Activated CD8-positive, alpha-beta T cell treated with anti-CD3 and anti-CD28 coated beads for 36 hours (primary cell): ENCODE measurements around the gene PDE6A. TPM values are rescaled to one million over a fixed set of nuclear protein-coding genes. Genes with fewer than 3 reads are reported as not detected.

Source experiments
- ATAC-seq: fragments of 200-7000 bp; cut with Tn5 transposase; one replicate; pipeline ENCODE4 v1.10.0; 2021; ENCODE audit warnings: mild to moderate bottlenecking, moderate library complexity
- CTCF ChIA-PET: fragments of 350-600 bp; sonication (Branson Sonifier 250); formaldehyde crosslinking; loops from one replicate; lab custom pipeline; 2021; ENCODE audit warnings: antibody characterized with exemption; lab: Charles Lee
- POLR2A ChIA-PET: fragments of 350-600 bp; sonication (Branson Sonifier 250); formaldehyde crosslinking; loops from one replicate; lab custom pipeline; 2021; ENCODE audit warnings: antibody characterized with exemption; lab: Charles Lee
- DNase-seq: peaks from one replicate; pipeline ENCODE4 v3.0.0-alpha.2; 2020
- H3K27ac Mint-ChIP-seq: one replicate; pipeline ENCODE4 v1.8.0; 2021; ENCODE audit warnings: mild to moderate bottlenecking, mixed read lengths
- H3K27me3 Mint-ChIP-seq: one replicate; pipeline ENCODE4 v1.8.0; 2021; ENCODE audit warnings: mixed read lengths
- H3K36me3 Mint-ChIP-seq: one replicate; pipeline ENCODE4 v1.8.0; 2021; ENCODE audit warnings: low read depth, mixed read lengths
- H3K4me1 Mint-ChIP-seq: one replicate; pipeline ENCODE4 v1.8.0; 2021; ENCODE audit warnings: low read depth, mixed read lengths
- H3K4me3 Mint-ChIP-seq: one replicate; pipeline ENCODE4 v1.8.0; 2021; ENCODE audit warnings: mild to moderate bottlenecking, moderate library complexity, mixed read lengths
- H3K9me3 Mint-ChIP-seq: one replicate; pipeline ENCODE4 v1.8.0; 2021; ENCODE audit warnings: mixed read lengths
- intact Hi-C: fragments of 100-400 bp; cut with micrococcal nuclease; formaldehyde crosslinking; loops from one replicate; pipeline ENCODE4 v1.10.0; 2022
- total RNA-seq, 2 experiments: library from RNA; stranded (reverse); gene quantifications; one replicate each; pipeline ENCODE4 v1.2.3, GENCODE V29; 2021
- TF ChIP-seq, protein P1 (sequence below): fragments of 200-600 bp; IDR thresholded peaks from one replicate; pipeline ENCODE4 v1.8.0; 2022; ENCODE audit warnings: antibody characterized with exemption, mild to moderate bottlenecking

The PDE6A gene
- total RNA-seq, 2 experiments from 2014 or later = not detected

DNA sequence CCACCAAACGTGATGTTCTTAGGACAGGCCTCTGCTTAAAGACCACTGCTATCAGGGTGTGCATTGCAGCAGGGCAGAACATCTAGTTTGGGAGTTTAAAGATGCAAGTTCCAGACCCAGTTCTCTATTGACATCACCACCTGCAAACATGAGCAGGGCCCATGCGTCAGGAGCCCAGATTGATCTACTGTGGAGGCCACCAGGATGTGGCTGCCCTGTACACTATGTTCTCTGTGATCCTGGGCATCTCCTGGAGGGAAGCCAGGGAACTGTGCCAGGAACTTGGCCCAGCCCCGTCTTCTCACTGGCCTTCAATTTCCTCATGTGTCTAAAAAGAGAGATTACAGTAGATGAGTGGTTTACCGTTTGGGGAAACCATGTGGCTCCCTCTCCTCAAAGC is 87.1 kb downstream of the PDE6A start:
- Mint-ChIP-seq H3K36me3 (peaks cover 2% of the 10 kb centered on the region), H3K27me3 (no peaks in the 10 kb centered on the region), H3K27ac (no peak overlapping the region), H3K9me3 (no peaks in the 10 kb centered on the region), H3K4me1 (peaks cover 14% of the 10 kb centered on the region), H3K4me3 (no peak overlapping the region)
- TF ChIP-seq, protein P1, sequence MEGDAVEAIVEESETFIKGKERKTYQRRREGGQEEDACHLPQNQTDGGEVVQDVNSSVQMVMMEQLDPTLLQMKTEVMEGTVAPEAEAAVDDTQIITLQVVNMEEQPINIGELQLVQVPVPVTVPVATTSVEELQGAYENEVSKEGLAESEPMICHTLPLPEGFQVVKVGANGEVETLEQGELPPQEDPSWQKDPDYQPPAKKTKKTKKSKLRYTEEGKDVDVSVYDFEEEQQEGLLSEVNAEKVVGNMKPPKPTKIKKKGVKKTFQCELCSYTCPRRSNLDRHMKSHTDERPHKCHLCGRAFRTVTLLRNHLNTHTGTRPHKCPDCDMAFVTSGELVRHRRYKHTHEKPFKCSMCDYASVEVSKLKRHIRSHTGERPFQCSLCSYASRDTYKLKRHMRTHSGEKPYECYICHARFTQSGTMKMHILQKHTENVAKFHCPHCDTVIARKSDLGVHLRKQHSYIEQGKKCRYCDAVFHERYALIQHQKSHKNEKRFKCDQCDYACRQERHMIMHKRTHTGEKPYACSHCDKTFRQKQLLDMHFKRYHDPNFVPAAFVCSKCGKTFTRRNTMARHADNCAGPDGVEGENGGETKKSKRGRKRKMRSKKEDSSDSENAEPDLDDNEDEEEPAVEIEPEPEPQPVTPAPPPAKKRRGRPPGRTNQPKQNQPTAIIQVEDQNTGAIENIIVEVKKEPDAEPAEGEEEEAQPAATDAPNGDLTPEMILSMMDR = no peak
- DNase-seq (no peak), ATAC-seq (no peak)
- ChIA-PET POLR2A (no interaction called here), CTCF (interaction anchor here (1.0 to 1.4 kb wide), 4 partner anchors 12 to 221 kb away, joined by 3 to 5 read pairs (median 4); no protein-coding TSS in a partner anchor)
- intact Hi-C loops = no loop called here

- TF ChIP-seq, protein P1 = no peak
- peaks cover 2% of the 10 kb centered on the region for H3K36me3 Mint-ChIP-seq
- CTCF ChIA-PET = interaction anchor here (1.2 to 1.6 kb wide), 4 partner anchors 135 to 219 kb away, joined by 3 to 4 read pairs (median 4); no protein-coding TSS in a partner anchor
- H3K4me3 Mint-ChIP-seq = no peak overlapping the region
- no peak for ATAC-seq
- no peak for DNase-seq
- intact Hi-C loops = no loop called here
- no peak overlapping the region for H3K27ac Mint-ChIP-seq
- H3K4me1 Mint-ChIP-seq = no peaks in the 10 kb centered on the region
- POLR2A ChIA-PET = no interaction called here
- H3K27me3 Mint-ChIP-seq = no peaks in the 10 kb centered on the region
- no peaks in the 10 kb centered on the region for H3K9me3 Mint-ChIP-seq
Observed at GRCh38 chr5:149855366-149855765, 89.2 kb downstream of the PDE6A start.

- ATAC-seq = no peak
- H3K27me3 Mint-ChIP-seq = no peaks in the 10 kb centered on the region
- no peak for DNase-seq
- TF ChIP-seq, protein P1 = no peak
- no peaks in the 10 kb centered on the region for H3K4me1 Mint-ChIP-seq
- no peak overlapping the region for H3K27ac Mint-ChIP-seq
- intact Hi-C loops = no loop called here
- ChIA-PET POLR2A (no interaction called here), CTCF (interaction anchor here (1.2 to 12.2 kb wide), 7 partner anchors 10 to 218 kb away, joined by 3 to 152 read pairs (median 4); no protein-coding TSS in a partner anchor)
- peaks cover 2% of the 10 kb centered on the region for H3K36me3 Mint-ChIP-seq
- no peak overlapping the region for H3K4me3 Mint-ChIP-seq
- H3K9me3 Mint-ChIP-seq = no peaks in the 10 kb centered on the region
Observed at GRCh38 chr5:149854866-149855265, 89.7 kb downstream of the PDE6A start.

GRCh38 chr5:149853701-149854100 is 90.9 kb downstream of the PDE6A start:
- TF ChIP-seq, protein P1 = no peak
- intact Hi-C loops = no loop called here
- Mint-ChIP-seq H3K27ac (no peak overlapping the region), H3K36me3 (peaks cover 2% of the 10 kb centered on the region), H3K4me3 (no peak overlapping the region), H3K4me1 (no peaks in the 10 kb centered on the region), H3K27me3 (no peaks in the 10 kb centered on the region), H3K9me3 (no peaks in the 10 kb centered on the region)
- DNase-seq = no peak
- ChIA-PET CTCF (interaction anchor here (0.6 to 12.2 kb wide), 25 partner anchors 8 to 243 kb away, joined by 3 to 152 read pairs (median 6); partner anchors contain the start of gene SLC26A2), POLR2A (no interaction called here)
- no peak for ATAC-seq

DNA sequence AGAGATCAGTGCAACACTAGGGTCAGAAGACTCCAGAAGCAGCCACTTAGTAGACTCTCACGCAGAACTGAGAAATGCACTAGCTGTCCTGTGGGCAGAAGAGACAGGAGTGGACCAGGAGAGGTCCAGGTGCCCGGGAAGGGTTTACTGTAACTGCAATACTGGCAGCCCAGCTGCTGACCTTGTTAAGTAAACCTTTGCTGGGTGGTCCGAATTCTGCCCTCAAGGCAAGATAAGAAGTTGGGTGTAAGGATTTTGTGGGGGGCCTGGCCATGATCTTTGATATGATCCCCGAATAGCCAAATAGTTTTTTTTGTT is 91.3 kb downstream of the PDE6A start:
- DNase-seq = no peak
- ChIA-PET POLR2A (no interaction called here), CTCF (interaction anchor here (0.6 to 12.2 kb wide), 35 partner anchors 8 to 397 kb away, joined by 3 to 152 read pairs (median 5); partner anchors contain the start of genes HMGXB3, SLC26A2 and TIGD6)
- no peak overlapping the region for H3K27ac Mint-ChIP-seq
- no peak overlapping the region for H3K4me3 Mint-ChIP-seq
- H3K36me3 Mint-ChIP-seq = peaks cover 2% of the 10 kb centered on the region
- TF ChIP-seq, protein P1 = peak; percentile 30
- intact Hi-C loops = no loop called here
- H3K4me1 Mint-ChIP-seq = no peaks in the 10 kb centered on the region
- no peaks in the 10 kb centered on the region for H3K9me3 Mint-ChIP-seq
- no peak for ATAC-seq
- no peaks in the 10 kb centered on the region for H3K27me3 Mint-ChIP-seq
